ENCODE results near the gene CHSY1.

Gene CHSY1

DNA sequence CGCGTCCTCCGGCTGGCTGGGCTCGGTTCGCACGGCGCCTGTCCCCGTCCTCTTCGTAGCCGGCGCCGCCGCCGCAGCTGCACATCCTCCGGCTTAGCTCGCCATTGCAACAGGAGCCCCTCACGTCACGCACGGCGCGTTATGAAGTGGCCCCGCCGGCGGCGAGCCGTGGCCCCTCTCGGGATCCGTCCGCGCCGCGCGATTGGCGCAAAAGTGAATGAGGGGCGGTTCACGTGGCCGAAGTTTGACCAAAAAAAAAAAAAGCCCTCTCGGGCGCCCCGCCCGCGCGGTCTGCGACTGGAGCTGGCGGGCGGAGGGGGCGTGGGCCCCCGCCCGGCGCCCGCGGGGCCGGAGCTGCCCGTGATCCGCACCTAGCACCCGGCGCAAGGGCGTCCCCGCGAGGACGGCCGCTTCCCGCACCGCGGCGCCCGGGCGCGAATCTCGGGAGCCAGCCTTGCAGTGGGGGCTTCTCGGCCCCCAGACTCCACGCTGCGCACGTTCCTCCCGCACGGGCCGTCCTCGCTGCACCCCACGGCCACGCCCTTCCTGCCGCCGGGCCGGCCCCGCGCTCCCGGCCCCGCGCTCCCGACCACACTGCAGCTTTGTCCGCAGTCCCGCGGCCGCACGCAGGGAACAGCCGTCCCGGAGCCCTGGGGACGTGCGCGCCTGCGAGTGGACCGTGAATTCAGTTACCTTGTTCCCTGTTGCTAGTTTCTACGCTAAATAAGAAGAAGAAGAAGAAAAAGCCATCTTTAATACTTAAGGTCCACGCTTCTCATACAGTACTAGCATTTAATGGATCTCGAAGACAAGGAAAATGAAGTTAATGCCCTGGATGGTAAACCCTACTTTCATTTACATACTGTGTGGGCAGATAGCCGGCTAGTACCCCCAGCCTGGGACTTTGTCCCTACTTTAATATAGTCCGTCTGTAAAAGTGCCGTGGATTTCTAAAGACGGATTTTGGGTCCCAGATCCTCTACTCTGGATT, at the start of gene CHSY1:
Gene CHSY1 (minus strand): TSS at position 219 of the 991 bp plus-strand sequence. CDS start 592 bp downstream, outside the sequence.
- peaks cover 19% of the 10 kb centered on the region for H3K4me1 ChIP-seq (ENCODE audit: insufficient read depth, poor library complexity, severe bottlenecking)
- H3K9me3 ChIP-seq (ENCODE audit: severe bottlenecking): no peaks in the 10 kb centered on the region
- peak within 1 kb of the TSS; percentile 98 for H3K4me3 ChIP-seq (ENCODE audit: severe bottlenecking)
- H3K27me3 ChIP-seq (ENCODE audit: insufficient read depth, poor library complexity, severe bottlenecking): no peaks in the 10 kb centered on the region
- H3K36me3 ChIP-seq (ENCODE audit: low read depth): peaks cover 19% of the 10 kb centered on the region
- DNase-seq (ENCODE audit: low spot score) (peak; percentile 94), ATAC-seq (ENCODE audit: low read depth) (peak; percentile 60)
- peak within 1 kb of the TSS; percentile 69 for H3K27ac ChIP-seq (ENCODE audit: poor library complexity, severe bottlenecking)
- peak; percentile 85 for TF ChIP-seq CTCF (IDR thresholded peaks at IDR 0.05; ENCODE audit: poor library complexity, severe bottlenecking)

- H3K27me3 ChIP-seq (ENCODE audit: insufficient read depth, poor library complexity, severe bottlenecking): no peaks in the 10 kb centered on the region
- no peak for TF ChIP-seq CTCF (IDR thresholded peaks at IDR 0.05; ENCODE audit: poor library complexity, severe bottlenecking)
- peak; percentile 65 for DNase-seq (ENCODE audit: low spot score)
- peak; percentile 62 for ATAC-seq (ENCODE audit: low read depth)
- H3K9me3 ChIP-seq (ENCODE audit: severe bottlenecking): no peaks in the 10 kb centered on the region
- H3K4me1 ChIP-seq (ENCODE audit: insufficient read depth, poor library complexity, severe bottlenecking): peaks cover 27% of the 10 kb centered on the region
- H3K36me3 ChIP-seq (ENCODE audit: low read depth): peaks cover 19% of the 10 kb centered on the region
- H3K27ac ChIP-seq (ENCODE audit: poor library complexity, severe bottlenecking): peak overlapping the region; percentile 80
- peak overlapping the region; percentile 84 for H3K4me3 ChIP-seq (ENCODE audit: severe bottlenecking)
Observed at GRCh38 chr15:101296418-101297405, 44.9 kb upstream of the CHSY1 start.

- Histone ChIP-seq H3K4me3 (ENCODE audit: severe bottlenecking) (peak overlapping the region; percentile 84), H3K27me3 (ENCODE audit: insufficient read depth, poor library complexity, severe bottlenecking) (no peaks in the 10 kb centered on the region), H3K36me3 (ENCODE audit: low read depth) (peaks cover 29% of the 10 kb centered on the region), H3K9me3 (ENCODE audit: severe bottlenecking) (no peaks in the 10 kb centered on the region), H3K27ac (ENCODE audit: poor library complexity, severe bottlenecking) (peak overlapping the region; percentile 80), H3K4me1 (ENCODE audit: insufficient read depth, poor library complexity, severe bottlenecking) (peaks cover 27% of the 10 kb centered on the region)
- ATAC-seq (ENCODE audit: low read depth) (no peak; the same call in 2 of the 3 replicates), DNase-seq (ENCODE audit: low spot score) (peak; percentile 80)
- TF ChIP-seq CTCF (IDR thresholded peaks at IDR 0.05; ENCODE audit: poor library complexity, severe bottlenecking): no peak
Observed at GRCh38 chr15:101295607-101296161, 43.8 kb upstream of the CHSY1 start.

DNA sequence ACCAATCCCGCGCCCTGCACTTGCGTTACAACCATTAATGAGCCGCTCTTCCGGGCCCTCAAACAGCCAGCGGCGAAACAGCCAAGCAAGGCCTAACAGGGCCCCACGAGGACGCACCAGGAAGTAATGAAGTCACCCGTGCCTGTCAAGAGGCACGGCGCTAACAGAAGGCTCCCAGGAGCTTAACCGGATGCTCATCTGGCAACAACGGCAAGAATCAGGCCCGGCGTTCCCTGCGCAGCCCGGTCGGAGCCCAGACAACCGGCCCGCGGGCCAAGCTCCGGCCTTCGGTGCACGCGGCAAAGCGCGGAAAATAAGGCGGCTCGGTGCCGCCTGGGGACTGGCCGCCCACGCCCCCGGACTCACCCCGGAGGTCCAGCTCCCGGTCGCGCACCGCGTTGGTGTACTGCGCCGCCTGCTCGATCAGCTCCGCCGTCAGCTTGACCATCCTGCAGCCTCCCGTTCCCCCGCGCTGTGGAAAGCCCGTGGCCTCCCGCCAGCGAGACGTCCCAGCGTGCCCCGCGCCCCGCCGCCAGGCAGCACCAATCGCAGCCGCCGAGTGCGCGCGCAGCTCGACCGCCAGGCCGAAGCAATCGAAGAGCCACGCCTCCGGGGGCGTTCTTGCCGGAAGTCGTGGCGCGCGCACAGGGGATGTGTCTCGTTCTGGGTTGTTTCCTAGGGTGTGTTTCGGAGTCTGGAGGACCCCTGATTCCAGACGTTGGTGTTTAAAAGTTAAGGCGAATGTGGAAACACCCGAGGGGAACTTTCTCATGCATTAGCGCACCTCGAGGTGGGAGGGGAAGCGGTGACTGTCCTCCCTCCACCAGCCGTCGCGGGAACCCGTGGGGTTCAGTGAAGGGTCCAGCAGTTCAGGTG, 43.1 kb upstream of the CHSY1 start, which contains the start of gene SNRPA1:
Gene SNRPA1 (minus strand): TSS at position 518 of the 876 bp plus-strand sequence. CDS start 70 bp downstream, at position 448.
- no peaks in the 10 kb centered on the region for H3K27me3 ChIP-seq (ENCODE audit: insufficient read depth, poor library complexity, severe bottlenecking)
- ATAC-seq (ENCODE audit: low read depth): peak; percentile 74
- H3K4me1 ChIP-seq (ENCODE audit: insufficient read depth, poor library complexity, severe bottlenecking): peaks cover 27% of the 10 kb centered on the region
- peak; percentile 100 for DNase-seq (ENCODE audit: low spot score)
- peak within 1 kb of the TSS; percentile 84 for H3K4me3 ChIP-seq (ENCODE audit: severe bottlenecking)
- H3K27ac ChIP-seq (ENCODE audit: poor library complexity, severe bottlenecking): peak within 1 kb of the TSS; percentile 80
- H3K36me3 ChIP-seq (ENCODE audit: low read depth): peaks cover 33% of the 10 kb centered on the region
- TF ChIP-seq CTCF (IDR thresholded peaks at IDR 0.05; ENCODE audit: poor library complexity, severe bottlenecking): no peak
- H3K9me3 ChIP-seq (ENCODE audit: severe bottlenecking): no peaks in the 10 kb centered on the region
